HepG2 (cell line): ENCODE results near the gene RASL10A. TPM values are rescaled to one million over a fixed set of nuclear protein-coding genes. Genes with fewer than 3 reads are reported as not detected.

Experiments used
- ATAC-seq: fragments of 200-7000 bp; cut with Tn5 transposase; 3 replicates; pipeline ENCODE4 v1.9.1; 2020; ENCODE audit warnings: mild to moderate bottlenecking, moderate library complexity
- BruUV-seq: library from RNA; stranded (reverse); fragments of 400-500 nt; replicated peaks from 2 replicates; lab custom pipeline; 2021; lab: Mats Ljungman, UMichigan
- CTCF ChIA-PET: fragments of 300-600 bp; formaldehyde crosslinking; extraction: SDS; loops from one replicate; lab custom pipeline; 2021; ENCODE audit warnings: low total read pairs, inconsistent platforms, low intra/inter-chr PET ratio; lab: Yijun Ruan, JAX
- POLR2A ChIA-PET: fragments of 350-600 bp; sonication (Branson Sonifier 250); formaldehyde crosslinking; loops from one replicate; lab custom pipeline; 2020; ENCODE audit warnings: antibody characterized with exemption, inconsistent platforms; lab: Yijun Ruan, JAX
- DNase-seq: peaks from one replicate; pipeline ENCODE4 v3.0.0-alpha.2; 2015; ENCODE audit warnings: low spot score
- FAIRE-seq: peaks from 3 replicates; lab custom pipeline; 2011; peaks lifted over from hg19 to GRCh38; lab: Jason Lieb, UNC
- H2AFZ ChIP-seq: one replicate; pipeline ENCODE4 v1.6.1; 2011; ENCODE audit warnings: low read length, inconsistent platforms
- H3K27ac ChIP-seq: fragments of 300-600 bp; 3 replicates; pipeline ENCODE4 v1.8.0; 2011; ENCODE audit warnings: mixed run types, mild to moderate bottlenecking, mixed read lengths, low read length, inconsistent platforms; ENCODE audit not compliant: insufficient read depth; ENCODE audit errors: extremely low read length
- H3K27me3 ChIP-seq, 2 experiments: fragments of 200-600 bp in 1 of 2; 2 replicates in 1 of 2; 3 replicates in 1 of 2; pipeline versions ENCODE4 v1.6.0 to v1.8.0; 2011; ENCODE audit warnings: low read length in 2 of 2, mild to moderate bottlenecking in 2 of 2, moderate library complexity in 2 of 2, inconsistent platforms in 1 of 2; ENCODE audit not compliant: insufficient read depth in 2 of 2, control insufficient read depth in 1 of 2
- H3K36me3 ChIP-seq, 2 experiments: fragments of 200-600 bp in 1 of 2; replicated peaks in 1 of 2; 2 replicates in 1 of 2; 3 replicates in 1 of 2; pipeline versions ENCODE4 v1.5.1 to v1.8.0; 2011; ENCODE audit warnings: low read length in 2 of 2, inconsistent platforms in 1 of 2; ENCODE audit not compliant: insufficient read depth in 2 of 2, control insufficient read depth in 1 of 2
- H3K4me1 ChIP-seq: 2 replicates; pipeline ENCODE4 v1.5.1; 2012; ENCODE audit warnings: low read length, inconsistent platforms; ENCODE audit not compliant: insufficient read depth
- H3K4me2 ChIP-seq: 2 replicates; pipeline ENCODE4 v1.6.0; 2011; ENCODE audit warnings: low read depth, low read length, inconsistent platforms
- H3K4me3 ChIP-seq, 3 experiments: fragments of 200-600 bp in 1 of 3; sonication (generic), shearing (Covaris generic) in 1 of 3; replicated peaks in 1 of 3; 2 replicates each; pipeline ENCODE4 v1.5.1; 2011 to 2016; ENCODE audit warnings: low read length in 3 of 3, inconsistent platforms in 2 of 3, low read depth in 2 of 3, mild to moderate bottlenecking in 2 of 3, control low read depth in 1 of 3, mixed read lengths in 1 of 3; ENCODE audit not compliant: insufficient read depth in 1 of 3
- H3K79me2 ChIP-seq: one replicate; pipeline ENCODE4 v1.6.1; 2011; ENCODE audit warnings: low read length, inconsistent platforms; ENCODE audit not compliant: insufficient read depth
- H3K9ac ChIP-seq: 2 replicates; pipeline ENCODE4 v1.6.0; 2011; ENCODE audit warnings: mild to moderate bottlenecking, low read depth, low read length, inconsistent platforms; ENCODE audit not compliant: insufficient read depth
- H3K9me3 ChIP-seq: 2 replicates; pipeline ENCODE4 v1.5.1; 2012; ENCODE audit warnings: mild to moderate bottlenecking, low read length
- H4K20me1 ChIP-seq: 2 replicates; pipeline ENCODE4 v1.6.0; 2011; ENCODE audit warnings: inconsistent platforms, mild to moderate bottlenecking, low read length, moderate library complexity; ENCODE audit not compliant: insufficient read depth
- BCL3 ChIP-seq: sonication (generic); formaldehyde crosslinking; IDR thresholded peaks from 2 replicates; pipeline ENCODE4 v1.5.1; 2020; ENCODE audit warnings: mild to moderate bottlenecking, missing genetic modification reagents, moderate library complexity
- EP300 ChIP-seq, 3 experiments: sonication (generic) in 1 of 3; formaldehyde crosslinking in 1 of 3; IDR thresholded peaks; 2 replicates each; pipeline versions ENCODE4 v1.5.1 to v1.6.1; 2011 to 2020; ENCODE audit warnings: low read depth in 2 of 3, low read length in 2 of 3, borderline replicate concordance in 1 of 3, improper control_type of control experiment in 1 of 3, mild to moderate bottlenecking in 1 of 3, missing genetic modification reagents in 1 of 3, moderate library complexity in 1 of 3
- HDAC6 ChIP-seq: fragments of 200-600 bp; sonication (generic); IDR thresholded peaks from 2 replicates; pipeline ENCODE4 v1.7.0; 2017; ENCODE audit warnings: mild to moderate bottlenecking, antibody characterized with exemption, low read length, low read depth
- HMG20A ChIP-seq: IDR thresholded peaks from 2 replicates; pipeline ENCODE4 v1.6.1; 2016; ENCODE audit warnings: borderline replicate concordance
- ISX ChIP-seq: sonication (generic); formaldehyde crosslinking; conservative IDR thresholded peaks from 2 replicates; pipeline ENCODE4 v1.5.0; 2020; ENCODE audit warnings: missing genetic modification reagents
- KDM5B ChIP-seq: sonication (generic); formaldehyde crosslinking; IDR thresholded peaks from 2 replicates; pipeline ENCODE4 v1.4.0; 2020; ENCODE audit warnings: missing genetic modification reagents, mild to moderate bottlenecking, borderline replicate concordance
- KLF16 ChIP-seq, 2 experiments: sonication (generic) in 1 of 2; formaldehyde crosslinking in 1 of 2; IDR thresholded peaks; 2 replicates each; pipeline versions ENCODE4 v1.6.1 to v1.8.0; 2016 to 2023; ENCODE audit warnings: missing genetic modification reagents in 2 of 2, missing compliant biosample characterization in 1 of 2
- MEF2D ChIP-seq: sonication (generic); formaldehyde crosslinking; IDR thresholded peaks from 2 replicates; pipeline ENCODE4 v1.5.1; 2020; ENCODE audit warnings: mild to moderate bottlenecking, missing genetic modification reagents
- POLR2G ChIP-seq: fragments of 200-400 bp; formaldehyde crosslinking; IDR thresholded peaks from 2 replicates; pipeline ENCODE4 v1.6.1; 2018; ENCODE audit warnings: mild to moderate bottlenecking, low read depth, low read length, moderate library complexity
- RFXANK ChIP-seq: IDR thresholded peaks from 2 replicates; pipeline ENCODE4 v1.6.1; 2016
- SNRNP70 ChIP-seq: fragments of 200-400 bp; formaldehyde crosslinking; IDR thresholded peaks from 2 replicates; pipeline ENCODE4 v1.6.1; 2017; ENCODE audit warnings: mild to moderate bottlenecking, low read depth, low read length, moderate library complexity
- ZBTB38 ChIP-seq: sonication (generic); formaldehyde crosslinking; IDR thresholded peaks from 2 replicates; pipeline ENCODE4 v1.5.1; 2020; ENCODE audit warnings: mild to moderate bottlenecking, missing genetic modification reagents
- ZNF138 ChIP-seq: sonication (generic); formaldehyde crosslinking; IDR thresholded peaks from 2 replicates; pipeline ENCODE4 v1.5.0; 2020; ENCODE audit warnings: mild to moderate bottlenecking, low read depth, missing genetic modification reagents
- ZNF33B ChIP-seq: sonication (generic); formaldehyde crosslinking; IDR thresholded peaks from 2 replicates; pipeline ENCODE4 v1.5.1; 2020; ENCODE audit warnings: mild to moderate bottlenecking, missing genetic modification reagents
- ZNF552 ChIP-seq: sonication (generic); formaldehyde crosslinking; IDR thresholded peaks from 2 replicates; pipeline ENCODE4 v1.9.0; 2022; ENCODE audit warnings: missing genetic modification reagents, mild to moderate bottlenecking, borderline replicate concordance
- ZNF629 ChIP-seq: sonication (generic); formaldehyde crosslinking; conservative IDR thresholded peaks from 2 replicates; pipeline ENCODE4 v1.5.0; 2020; ENCODE audit warnings: missing genetic modification reagents
- ZNF740 ChIP-seq: sonication (generic); formaldehyde crosslinking; IDR thresholded peaks from 2 replicates; pipeline ENCODE4 v1.4.0; 2020; ENCODE audit warnings: missing genetic modification reagents
- ZNF777 ChIP-seq: sonication (generic); formaldehyde crosslinking; IDR thresholded peaks from 2 replicates; pipeline ENCODE4 v1.4.0; 2020; ENCODE audit warnings: missing genetic modification reagents
- ZSCAN12 ChIP-seq: sonication (generic); formaldehyde crosslinking; IDR thresholded peaks from 2 replicates; pipeline ENCODE4 v1.9.0; 2021; ENCODE audit warnings: mild to moderate bottlenecking, missing genetic modification reagents
- WGBS: methylation state at CpG from one replicate; pipeline ENCODE4 v1.1.6; 2017; ENCODE audit warnings: low lambda C conversion rate; 5-methylcytosine and 5-hydroxymethylcytosine counted together
- in situ Hi-C: cut with HindIII; loops from 2 replicates; pipeline ENCODE4 v1.10.0; 2017; ENCODE audit warnings: low pct_unique_long_range_greater_than_20kb; ENCODE audit not compliant: extremely low pct_ligation_motif_present
- intact Hi-C: fragments of 100-400 bp; cut with micrococcal nuclease; formaldehyde crosslinking; loops from one replicate; pipeline ENCODE4 v1.10.0; 2022; ENCODE audit not compliant: unreplicated experiment
- polyA plus RNA-seq, 8 experiments: library from polyadenylated mRNA; depleted of rRNA in 3 of 8; stranded (reverse) in 7 of 8; unstranded in 1 of 8; fragments of >200 nt; fragmentation: Illumina TruSeq in 4 of 8; extraction: Trizol in 4 of 8; gene quantifications; 2 replicates each; pipeline versions ENCODE4 v1.2.1 to v1.2.3, GENCODE V29; 2011 to 2016; ENCODE audit warnings: low read depth in 4 of 8, missing spikeins in 1 of 8, mixed read lengths in 1 of 8; ENCODE audit not compliant: insufficient read depth in 1 of 8
- total RNA-seq, 5 experiments: library from RNA; depleted of rRNA; stranded (reverse); fragments of >200 nt; fragmentation: Illumina TruSeq; extraction: Trizol; gene quantifications; 2 replicates each; pipeline ENCODE4 v1.2.3, GENCODE V29; 2016; ENCODE audit warnings: low read depth in 1 of 5

Gene RASL10A
- total and polyA plus RNA-seq, 2 of the 13 experiments (the other 11 are each of a cell fraction or from before 2014, with no cell fraction given) = 0.05 to 0.22 TPM

GRCh38 chr22:29344137-29344536 is 28.6 kb upstream of the RASL10A start:
- DNase-seq (peak; percentile 12), FAIRE-seq (no peak), ATAC-seq (no peak)
- Histone ChIP-seq H4K20me1 (no peaks in the 10 kb centered on the region), H3K27ac (no peak overlapping the region), H3K4me3 (no peak overlapping the region), H2AFZ (no peak overlapping the region), H3K9ac (no peak overlapping the region), H3K27me3 (no peaks in the 10 kb centered on the region), H3K4me2 (no peak overlapping the region), H3K36me3 (peaks cover 15 to 47% of the 10 kb centered on the region in 2 experiments), H3K9me3 (no peaks in the 10 kb centered on the region), H3K4me1 (peaks cover 32% of the 10 kb centered on the region), H3K79me2 (no peaks in the 10 kb centered on the region)
- intact Hi-C loops (no loop called here), in situ Hi-C loops (no loop called here)
- TF ChIP-seq EP300 (IDR thresholded peaks at IDR 0.05; ENCODE audit: low read depth in 2 of 2, low read length in 2 of 2) (no peak), EP300 (CRISPR knock-in tag; IDR thresholded peaks at IDR 0.05; ENCODE audit: borderline replicate concordance) (no peak), ZSCAN12 (no peak), ZNF552 (CRISPR knock-in tag) (no peak), HDAC6 (no peak), ZNF777 (CRISPR knock-in tag) (no peak)
- BruUV-seq = no TSS peak
- CTCF ChIA-PET = no interaction called here
- POLR2A ChIA-PET = no interaction called here
- WGBS = 82% methylated on average over 3 of the region's 5 CpGs

GRCh38 chr22:29343313-29343805 is 27.9 kb upstream of the RASL10A start:
- H3K27me3 ChIP-seq = no peaks in the 10 kb centered on the region
- in situ Hi-C loops (no loop called here), intact Hi-C loops (no loop called here)
- H2AFZ ChIP-seq = no peak overlapping the region
- ChIA-PET POLR2A (no interaction called here), CTCF (no interaction called here)
- no TSS peak for BruUV-seq
- peaks cover 32% of the 10 kb centered on the region for H3K4me1 ChIP-seq
- H4K20me1 ChIP-seq = no peaks in the 10 kb centered on the region
- H3K9ac ChIP-seq = no peak overlapping the region
- H3K4me3 ChIP-seq = no peak overlapping the region
- FAIRE-seq (no peak), DNase-seq (no peak), ATAC-seq (peak; percentile 7; the same call in 1 of the 3 replicates)
- H3K9me3 ChIP-seq = no peaks in the 10 kb centered on the region
- H3K79me2 ChIP-seq = no peaks in the 10 kb centered on the region
- peaks cover 11 to 47% of the 10 kb centered on the region in 2 experiments for H3K36me3 ChIP-seq
- no peak overlapping the region for H3K27ac ChIP-seq
- 92% methylated on average over 6 of the region's 7 CpGs for WGBS
- peak overlapping the region; percentile 56; the same call in 1 of the 2 replicates for H3K4me2 ChIP-seq
- TF ChIP-seq ZNF629 (CRISPR knock-in tag) = no peak
- TF ChIP-seq ZNF33B = no peak
- no peak for TF ChIP-seq KLF16 (CRISPR knock-in tag; IDR thresholded peaks at IDR 0.05)
- no peak for TF ChIP-seq ZNF138 (CRISPR knock-in tag)
- TF ChIP-seq SNRNP70 = no peak
- no peak for TF ChIP-seq RFXANK (CRISPR knock-in tag)
- TF ChIP-seq HMG20A (CRISPR knock-in tag) = no peak
- no peak for TF ChIP-seq POLR2G
- TF ChIP-seq BCL3 (CRISPR knock-in tag) = no peak
- TF ChIP-seq KDM5B (CRISPR knock-in tag) = no peak
- TF ChIP-seq MEF2D = no peak
- no peak for TF ChIP-seq ZNF740 (CRISPR knock-in tag)
- TF ChIP-seq ISX (CRISPR knock-in tag) = no peak
- no peak for TF ChIP-seq ZBTB38 (CRISPR knock-in tag)
- TF ChIP-seq, all 625 proteins: peak for 0
